ENCODE results near the gene PCDHAC2.

Gene PCDHAC2

DNA sequence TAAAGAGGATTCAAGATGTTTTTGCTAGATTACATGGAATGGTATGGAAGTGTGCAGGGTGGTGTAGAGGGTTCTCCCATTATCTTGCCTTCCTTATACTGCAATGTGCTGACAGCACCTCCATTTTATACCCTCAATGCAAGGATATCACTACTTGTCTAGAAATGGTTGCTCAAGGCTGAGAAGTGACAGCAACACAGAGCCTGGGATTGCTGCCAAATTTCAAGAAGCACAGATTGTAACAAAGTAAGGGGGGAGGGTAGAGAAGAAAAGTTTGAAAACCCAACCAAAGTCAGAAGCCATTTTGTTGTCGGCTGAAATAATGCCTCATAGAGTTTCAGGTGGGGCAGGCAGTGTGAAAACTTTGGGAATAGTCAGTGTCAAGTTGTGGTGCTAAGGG lies 29.8 kb downstream of the PCDHAC2 start:
- in situ Hi-C loops (cut with MboI; ENCODE audit: low pct_unique_long_range_greater_than_20kb, low sequenced_read_pairs, unreplicated experiment), result no loop called here
- TF ChIP-seq, protein P1, sequence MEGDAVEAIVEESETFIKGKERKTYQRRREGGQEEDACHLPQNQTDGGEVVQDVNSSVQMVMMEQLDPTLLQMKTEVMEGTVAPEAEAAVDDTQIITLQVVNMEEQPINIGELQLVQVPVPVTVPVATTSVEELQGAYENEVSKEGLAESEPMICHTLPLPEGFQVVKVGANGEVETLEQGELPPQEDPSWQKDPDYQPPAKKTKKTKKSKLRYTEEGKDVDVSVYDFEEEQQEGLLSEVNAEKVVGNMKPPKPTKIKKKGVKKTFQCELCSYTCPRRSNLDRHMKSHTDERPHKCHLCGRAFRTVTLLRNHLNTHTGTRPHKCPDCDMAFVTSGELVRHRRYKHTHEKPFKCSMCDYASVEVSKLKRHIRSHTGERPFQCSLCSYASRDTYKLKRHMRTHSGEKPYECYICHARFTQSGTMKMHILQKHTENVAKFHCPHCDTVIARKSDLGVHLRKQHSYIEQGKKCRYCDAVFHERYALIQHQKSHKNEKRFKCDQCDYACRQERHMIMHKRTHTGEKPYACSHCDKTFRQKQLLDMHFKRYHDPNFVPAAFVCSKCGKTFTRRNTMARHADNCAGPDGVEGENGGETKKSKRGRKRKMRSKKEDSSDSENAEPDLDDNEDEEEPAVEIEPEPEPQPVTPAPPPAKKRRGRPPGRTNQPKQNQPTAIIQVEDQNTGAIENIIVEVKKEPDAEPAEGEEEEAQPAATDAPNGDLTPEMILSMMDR (IDR thresholded peaks at IDR 0.05; ENCODE audit: extremely low read depth, insufficient read depth, missing control alignments), result no peak
- no peak for DNase-seq (ENCODE audit: low spot score)

DNA sequence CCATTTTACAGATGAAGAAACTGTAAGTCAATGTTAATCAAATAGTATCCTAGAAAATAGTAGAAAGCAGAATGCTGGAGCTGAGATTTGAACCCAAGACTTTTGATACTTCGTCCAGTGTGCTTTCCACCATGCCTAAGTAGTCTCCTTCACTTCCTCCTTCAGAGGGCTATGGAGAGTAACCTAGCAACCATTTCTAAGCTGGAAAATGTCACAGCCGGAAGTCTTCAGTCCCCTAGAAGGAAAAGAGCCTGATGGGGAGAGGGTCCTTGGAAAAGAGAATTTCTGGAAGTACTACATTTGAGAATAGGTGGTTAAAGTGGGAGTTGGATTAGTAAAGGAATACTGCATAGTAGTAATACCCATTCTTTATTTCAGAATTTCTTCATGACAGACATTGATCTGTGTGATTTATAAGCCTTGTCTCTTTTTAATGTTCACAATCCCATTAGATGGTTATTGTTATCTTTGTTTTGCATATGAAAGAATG lies 32.7 kb downstream of the PCDHAC2 start:
- TF ChIP-seq, protein P1 (IDR thresholded peaks at IDR 0.05; ENCODE audit: extremely low read depth, insufficient read depth, missing control alignments), result no peak
- in situ Hi-C loops (cut with MboI; ENCODE audit: low pct_unique_long_range_greater_than_20kb, low sequenced_read_pairs, unreplicated experiment), result no loop called here
- DNase-seq (ENCODE audit: low spot score), result no peak

DNA sequence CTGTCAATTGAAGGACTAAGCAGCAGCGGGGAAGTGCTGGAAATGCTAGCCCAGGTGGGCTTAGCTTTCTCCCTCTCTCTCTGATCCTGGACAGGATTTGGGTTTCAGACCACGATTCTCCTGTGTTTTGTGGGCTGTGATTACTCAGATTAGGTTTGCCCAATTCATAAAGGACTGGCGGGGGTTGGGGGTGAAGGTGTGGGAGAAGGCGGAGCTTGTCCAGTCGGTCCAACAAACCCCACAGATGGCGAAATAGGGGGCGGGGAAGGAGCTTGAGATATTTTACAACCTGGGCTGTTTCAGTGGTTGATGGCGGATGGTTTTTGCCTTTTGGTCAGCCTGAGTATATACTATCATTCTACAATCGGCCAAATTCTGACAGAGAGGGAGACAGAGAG lies 35.2 kb downstream of the PCDHAC2 start:
- in situ Hi-C loops (cut with MboI; ENCODE audit: low pct_unique_long_range_greater_than_20kb, low sequenced_read_pairs, unreplicated experiment), result no loop called here
- no peak for DNase-seq (ENCODE audit: low spot score)
- TF ChIP-seq, protein P1 (IDR thresholded peaks at IDR 0.05; ENCODE audit: extremely low read depth, insufficient read depth, missing control alignments), result no peak

DNA sequence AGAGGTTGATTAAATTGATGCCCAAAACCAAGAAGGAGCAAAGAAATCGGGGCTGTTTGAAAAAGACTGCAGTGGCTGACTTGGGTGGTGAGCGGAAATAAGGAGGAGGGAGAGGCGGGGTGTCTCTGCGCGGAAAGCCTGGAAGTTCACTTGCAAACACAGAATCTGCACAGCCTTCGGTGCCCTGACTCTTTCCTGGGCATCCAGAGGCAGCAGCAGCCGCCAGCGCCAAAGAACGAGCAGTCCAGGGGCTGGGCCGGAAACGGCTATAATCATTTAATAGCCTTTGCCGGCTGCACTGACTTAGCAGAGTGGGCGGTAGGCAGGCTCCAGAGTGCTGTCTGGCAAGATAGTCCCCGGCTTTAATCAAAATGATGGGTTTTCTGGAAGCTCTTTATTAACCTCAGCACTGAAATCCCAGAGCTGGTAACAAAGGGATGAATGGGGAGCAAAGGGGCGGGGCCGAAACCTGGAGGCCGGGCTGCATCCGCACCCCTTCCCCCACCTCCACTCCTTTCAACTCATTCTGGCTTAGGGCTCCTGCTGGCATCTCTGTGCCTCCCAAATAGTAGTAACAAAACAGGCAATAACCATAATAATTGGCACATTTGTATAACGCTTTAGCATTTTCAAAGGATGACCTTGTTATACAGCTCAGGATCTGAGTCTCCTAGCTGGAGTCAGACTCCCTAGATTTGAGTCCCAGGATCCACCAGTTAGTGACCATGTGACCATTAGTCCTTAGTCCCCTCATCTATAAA lies 35.7 kb downstream of the PCDHAC2 start:
- DNase-seq (ENCODE audit: low spot score), result no peak
- TF ChIP-seq, protein P1 (IDR thresholded peaks at IDR 0.05; ENCODE audit: extremely low read depth, insufficient read depth, missing control alignments), result no peak
- in situ Hi-C loops (cut with MboI; ENCODE audit: low pct_unique_long_range_greater_than_20kb, low sequenced_read_pairs, unreplicated experiment), result no loop called here

DNA sequence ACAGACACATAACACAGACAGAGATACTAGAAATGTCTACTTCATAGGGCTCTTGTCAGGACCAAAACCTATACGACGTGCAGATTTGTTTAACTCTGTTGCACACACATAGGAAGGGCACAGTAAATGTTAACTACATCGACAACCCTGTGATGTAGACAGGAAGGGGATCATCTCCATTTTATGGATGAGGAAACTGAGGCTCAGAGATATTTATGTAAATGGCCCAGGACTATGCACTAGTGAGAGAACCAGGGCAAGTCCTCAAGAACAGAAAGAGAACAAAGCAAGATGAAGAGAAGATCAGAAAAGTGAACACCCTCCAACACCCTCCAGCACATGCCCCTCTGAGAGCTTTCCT lies 36.3 kb downstream of the PCDHAC2 start:
- no peak for DNase-seq (ENCODE audit: low spot score)
- in situ Hi-C loops (cut with MboI; ENCODE audit: low pct_unique_long_range_greater_than_20kb, low sequenced_read_pairs, unreplicated experiment), result no loop called here
- TF ChIP-seq, protein P1 (IDR thresholded peaks at IDR 0.05; ENCODE audit: extremely low read depth, insufficient read depth, missing control alignments), result no peak

DNA sequence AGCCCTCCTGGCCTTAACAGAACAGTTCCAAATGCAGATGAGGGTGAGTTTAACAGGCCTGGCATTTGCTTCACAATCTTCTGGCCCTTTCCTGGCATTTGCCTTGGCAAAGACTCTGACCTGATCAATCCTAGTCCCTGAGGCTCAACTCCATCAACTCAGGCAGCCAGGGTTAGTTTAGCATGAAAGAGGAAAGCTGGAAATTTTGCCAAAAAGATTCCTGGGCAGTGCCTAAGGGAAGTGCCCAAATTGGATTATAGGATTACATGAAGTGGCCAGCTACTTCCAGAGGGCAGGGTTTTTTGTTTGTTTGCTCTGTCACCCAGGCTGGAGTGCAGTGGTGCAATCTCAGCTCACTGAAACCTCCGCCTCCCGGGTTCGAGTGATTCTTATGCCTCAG lies 36.8 kb downstream of the PCDHAC2 start:
- in situ Hi-C loops (cut with MboI; ENCODE audit: low pct_unique_long_range_greater_than_20kb, low sequenced_read_pairs, unreplicated experiment), result no loop called here
- TF ChIP-seq, protein P1 (IDR thresholded peaks at IDR 0.05; ENCODE audit: extremely low read depth, insufficient read depth, missing control alignments), result no peak
- DNase-seq (ENCODE audit: low spot score), result no peak

All from GM13977 (cell line).